Endothelial cell of umbilical vein (primary cell): ENCODE data around the gene ZNF783. TPM values are rescaled to one million over a fixed set of nuclear protein-coding genes. Genes with fewer than 3 reads are reported as not detected.

ENCODE experiments used
- BruUV-seq: library from RNA; stranded (reverse); fragments of 400-500 nt; replicated peaks from 2 replicates; lab custom pipeline; 2021; lab: Mats Ljungman, UMichigan
- CTCF ChIA-PET: fragments of 300-600, 350-600 bp; sonication (Branson Sonifier 250); formaldehyde crosslinking; loops from one replicate; lab custom pipeline; 2021; ENCODE audit warnings: antibody characterized with exemption, inconsistent platforms; lab: Charles Lee
- POLR2A ChIA-PET: fragments of 300-600, 350-600 bp; sonication (Branson Sonifier 250); formaldehyde crosslinking; loops from one replicate; lab custom pipeline; 2021; ENCODE audit warnings: antibody characterized with exemption, inconsistent platforms; lab: Charles Lee
- DNase-seq: peaks from one replicate; pipeline ENCODE4 v3.0.0-alpha.2; 2011; ENCODE audit warnings: low read depth, low spot score
- FAIRE-seq: peaks from 2 replicates; lab custom pipeline; 2011; peaks lifted over from hg19 to GRCh38; lab: Jason Lieb, UNC
- H2AFZ ChIP-seq: 2 replicates; pipeline ENCODE4 v1.6.0; 2012; ENCODE audit warnings: low read depth, low read length, control low read depth, inconsistent platforms
- H3K27ac ChIP-seq: 2 replicates; pipeline ENCODE4 v1.5.1; 2011; ENCODE audit warnings: low read depth, mild to moderate bottlenecking, control low read depth, low read length, moderate library complexity; ENCODE audit not compliant: insufficient read depth
- H3K27me3 ChIP-seq, 2 experiments: 2 replicates each; pipeline versions ENCODE4 v1.6.0 to v1.6.1; 2011; ENCODE audit warnings: low read length in 2 of 2, mixed read lengths in 1 of 2; ENCODE audit not compliant: control insufficient read depth in 2 of 2, insufficient read depth in 2 of 2
- H3K36me3 ChIP-seq, 2 experiments: 2 replicates in 1 of 2; 3 replicates in 1 of 2; pipeline ENCODE4 v1.5.1; 2011; ENCODE audit warnings: low read length in 2 of 2, mild to moderate bottlenecking in 1 of 2, moderate library complexity in 1 of 2; ENCODE audit not compliant: control insufficient read depth in 2 of 2, insufficient read depth in 2 of 2; ENCODE audit errors: extremely low read depth in 1 of 2
- H3K4me1 ChIP-seq: 3 replicates; pipeline ENCODE4 v1.5.1; 2011; ENCODE audit warnings: mild to moderate bottlenecking, low read length; ENCODE audit not compliant: control insufficient read depth, insufficient read depth; ENCODE audit errors: extremely low read depth
- H3K4me2 ChIP-seq: 2 replicates; pipeline ENCODE4 v1.6.1; 2011; ENCODE audit warnings: low read length, control low read depth, mixed read lengths; ENCODE audit not compliant: insufficient read depth
- H3K4me3 ChIP-seq, 3 experiments: fragments of 200-600 bp in 1 of 3; sonication (generic), shearing (Covaris generic) in 1 of 3; replicated peaks in 1 of 3; 2 replicates each; pipeline ENCODE4 v1.5.1; 2011 to 2016; ENCODE audit warnings: control low read depth in 3 of 3, low read length in 3 of 3, mild to moderate bottlenecking in 2 of 3, inconsistent platforms in 1 of 3, low read depth in 1 of 3, moderate library complexity in 1 of 3; ENCODE audit not compliant: insufficient read depth in 1 of 3
- H3K79me2 ChIP-seq: 2 replicates; pipeline ENCODE4 v1.6.0; 2012; ENCODE audit warnings: low read length, inconsistent platforms; ENCODE audit not compliant: control insufficient read depth, insufficient read depth
- H3K9ac ChIP-seq: replicated peaks from 2 replicates; pipeline ENCODE3; 2011; ENCODE audit warnings: low read length, control low read depth; ENCODE audit not compliant: insufficient read depth; ENCODE audit errors: extremely low read depth
- H3K9me1 ChIP-seq: replicated peaks from 3 replicates; pipeline ENCODE4 v1.6.0; 2011; ENCODE audit warnings: mild to moderate bottlenecking, low read length; ENCODE audit not compliant: control insufficient read depth, insufficient read depth; ENCODE audit errors: extremely low read depth
- H3K9me3 ChIP-seq: replicated peaks from 2 replicates; pipeline ENCODE4 v1.5.1; 2012; ENCODE audit warnings: low read length, inconsistent platforms; ENCODE audit not compliant: control insufficient read depth, insufficient read depth
- H4K20me1 ChIP-seq: replicated peaks from 2 replicates; pipeline ENCODE3; 2011; ENCODE audit warnings: mild to moderate bottlenecking, low read length; ENCODE audit not compliant: control insufficient read depth, insufficient read depth; ENCODE audit errors: extremely low read depth
- CTCF ChIP-seq, 2 donors: IDR thresholded peaks; 1 replicate in 1 of 2; 2 replicates in 1 of 2; pipeline ENCODE4 v1.5.1; 2011; ENCODE audit warnings: low read length in 2 of 2, mild to moderate bottlenecking in 2 of 2, moderate library complexity in 2 of 2, control low read depth in 1 of 2, inconsistent platforms in 1 of 2, low read depth in 1 of 2; ENCODE audit not compliant: insufficient read depth in 1 of 2; ENCODE audit errors: extremely low read depth in 1 of 2
- EZH2 ChIP-seq: IDR thresholded peaks from 2 replicates; pipeline ENCODE4 v1.6.1; 2012; ENCODE audit warnings: borderline replicate concordance, low read depth, mild to moderate bottlenecking, moderate library complexity, low read length, inconsistent platforms; ENCODE audit not compliant: severe bottlenecking
- FOS ChIP-seq: IDR thresholded peaks from 2 replicates; pipeline ENCODE4 v1.6.1; 2011; ENCODE audit warnings: mild to moderate bottlenecking, low read length, moderate library complexity, borderline replicate concordance; ENCODE audit not compliant: insufficient read depth
- GATA2 ChIP-seq: IDR thresholded peaks from 2 replicates; pipeline ENCODE4 v1.7.0; 2011; ENCODE audit warnings: low read depth, mild to moderate bottlenecking, moderate library complexity, mixed read lengths, low read length; ENCODE audit not compliant: insufficient read length, insufficient read depth
- JUN ChIP-seq: IDR thresholded peaks from 2 replicates; pipeline ENCODE4 v1.6.1; 2011; ENCODE audit warnings: borderline replicate concordance, low read depth; ENCODE audit not compliant: insufficient read length, insufficient read depth
- MYC ChIP-seq: IDR thresholded peaks from one replicate; pipeline ENCODE4 v1.6.1; 2011; ENCODE audit warnings: mild to moderate bottlenecking, low read depth, low read length
- POLR2A ChIP-seq: IDR thresholded peaks from 2 replicates; pipeline ENCODE4 v1.6.1; 2012; ENCODE audit warnings: low read depth, mild to moderate bottlenecking, control low read depth, low read length
- POLR2AphosphoS5 ChIP-seq: IDR thresholded peaks from 2 replicates; pipeline ENCODE4 v1.6.1; 2012; ENCODE audit warnings: low read depth, mild to moderate bottlenecking, control low read depth, low read length, moderate library complexity; ENCODE audit not compliant: insufficient read depth
- dilution Hi-C: fragments of 300-500 bp; cut with MboI; formaldehyde crosslinking; loops from one replicate; pipeline ENCODE4 v1.15.0; 2019; ENCODE audit warnings: low sequenced_read_pairs; ENCODE audit not compliant: extremely low pct_ligation_motif_present
- intact Hi-C: fragments of 100-400 bp; cut with micrococcal nuclease; formaldehyde crosslinking; loops from one replicate; pipeline ENCODE4 v1.10.0; 2022
- polyA plus RNA-seq, 4 experiments: library from polyadenylated mRNA; depleted of rRNA in 3 of 4; stranded (reverse) in 3 of 4; unstranded in 1 of 4; fragments of >200 nt; gene quantifications; 2 replicates each; pipeline versions ENCODE4 v1.2.1 to v1.2.3, GENCODE V29; 2011 to 2012; ENCODE audit warnings: missing spikeins in 1 of 4
- total RNA-seq: library from RNA; stranded (reverse); gene quantifications from 2 replicates; pipeline ENCODE4 v1.2.3, GENCODE V29; 2021
- TF ChIP-seq, protein P1 (sequence below): IDR thresholded peaks from 2 replicates; pipeline ENCODE4 v1.6.1; 2011; ENCODE audit not compliant: insufficient read depth, insufficient read length

The ZNF783 gene
- total and polyA plus RNA-seq, 2 donors (not counting 3 experiments of a cell fraction or from before 2014, with no cell fraction given) = 7.3 to 9.8 TPM

DNA sequence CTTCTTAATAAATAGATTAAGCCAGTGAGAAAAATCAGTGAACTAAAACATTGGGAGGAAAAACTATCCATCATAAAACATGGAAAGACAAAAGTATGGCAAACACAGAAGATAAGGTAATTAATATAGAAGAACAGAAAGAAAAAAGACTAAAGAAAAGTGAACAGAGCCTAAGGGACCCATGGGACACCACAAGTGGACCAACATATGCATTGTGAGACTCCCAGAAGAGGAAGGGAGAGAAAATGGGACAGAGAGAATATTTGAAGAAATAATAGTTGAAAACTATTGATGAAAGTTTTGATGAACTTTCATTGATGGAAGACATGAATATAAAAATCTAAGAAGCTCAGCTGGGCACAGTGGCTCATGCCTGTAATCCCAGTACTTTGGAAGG is 71.3 kb downstream of the ZNF783 start:
- no peaks in the 10 kb centered on the region for H4K20me1 ChIP-seq
- H3K9ac ChIP-seq = no peak overlapping the region
- dilution Hi-C loops (no loop called here), intact Hi-C loops (no loop called here)
- no peaks in the 10 kb centered on the region for H3K4me1 ChIP-seq
- CTCF ChIA-PET = no interaction called here
- no peak overlapping the region for H2AFZ ChIP-seq
- no peak overlapping the region for H3K4me2 ChIP-seq
- TF ChIP-seq GATA2 = no peak
- no peak for TF ChIP-seq EZH2
- TF ChIP-seq MYC = no peak
- TF ChIP-seq, protein P1, sequence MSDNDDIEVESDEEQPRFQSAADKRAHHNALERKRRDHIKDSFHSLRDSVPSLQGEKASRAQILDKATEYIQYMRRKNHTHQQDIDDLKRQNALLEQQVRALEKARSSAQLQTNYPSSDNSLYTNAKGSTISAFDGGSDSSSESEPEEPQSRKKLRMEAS = no peak
- TF ChIP-seq JUN = no peak
- TF ChIP-seq POLR2AphosphoS5 = no peak
- TF ChIP-seq CTCF (IDR thresholded peaks at IDR 0.05; ENCODE audit: extremely low read depth in 1 of 2, insufficient read depth in 1 of 2, low read depth in 1 of 2, low read length in 2 of 2) = no peak
- no peak for TF ChIP-seq FOS
- TF ChIP-seq POLR2A = no peak
- H3K27ac ChIP-seq = no peak overlapping the region
- DNase-seq (no peak), FAIRE-seq (no peak)
- H3K4me3 ChIP-seq = no peak overlapping the region
- H3K9me1 ChIP-seq = no peaks in the 10 kb centered on the region
- H3K79me2 ChIP-seq = no peaks in the 10 kb centered on the region
- H3K27me3 ChIP-seq = peaks cover 0 to 2% of the 10 kb centered on the region in 2 experiments
- no TSS peak for BruUV-seq
- no peaks in the 10 kb centered on the region for H3K9me3 ChIP-seq
- no peaks in the 10 kb centered on the region for H3K36me3 ChIP-seq
- POLR2A ChIA-PET = no interaction called here
